ENCODE data around the gene ANKS1B.
A peak's percentile ranks its signal among the peaks of the same experiment; 100 is the strongest.
"Not testable (repeated sequence)": the region's sequence is repeated elsewhere in the genome, so short reads cannot be mapped to it uniquely, and the experiment has no call there.

ANKS1B gene

DNA sequence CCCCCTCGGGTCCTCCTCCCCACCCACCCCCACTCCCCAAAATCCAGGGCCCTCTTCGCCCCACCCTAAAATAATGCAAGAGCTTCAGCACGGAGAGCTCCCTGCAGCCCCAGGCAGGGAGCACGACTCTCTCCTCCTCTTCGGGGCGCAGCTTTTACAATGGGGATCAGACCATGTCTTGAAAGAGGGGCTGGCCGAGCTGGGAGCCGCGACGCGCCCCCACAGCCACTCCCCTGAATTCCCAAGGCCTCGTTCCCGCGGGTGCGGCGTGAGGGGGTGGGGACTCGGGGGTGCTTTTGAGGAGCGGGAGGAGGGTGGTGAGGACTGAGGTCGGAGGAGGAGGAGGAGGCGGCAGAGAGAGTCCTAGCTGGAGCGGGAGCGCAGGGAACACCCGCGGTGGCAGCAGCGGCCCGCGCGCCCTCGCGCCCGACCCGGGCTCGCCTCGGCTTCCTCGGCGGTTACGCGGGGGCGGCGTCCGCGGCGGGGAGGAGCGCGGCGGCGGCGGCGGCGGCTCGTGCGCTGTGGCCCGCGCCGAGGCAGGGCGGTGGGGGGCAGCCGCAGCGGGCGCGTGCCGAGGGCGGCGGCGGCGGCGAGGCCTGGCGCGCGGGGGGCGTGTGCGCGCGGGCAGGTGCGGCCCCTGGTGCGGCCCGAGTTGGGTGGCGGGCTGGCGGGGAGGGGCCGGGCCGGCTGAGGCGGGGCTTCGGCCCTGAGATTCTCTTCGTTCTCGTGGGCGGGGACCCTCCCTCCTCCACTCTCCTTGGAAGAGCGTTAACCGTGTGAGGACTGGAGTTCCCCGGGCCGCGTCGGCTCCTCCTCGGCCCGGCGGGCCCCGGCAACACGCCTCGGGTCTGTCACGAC is at the start of gene ANKS1B:
TSS of gene ANKS1B (minus strand) at position 666 of the 858 bp plus-strand sequence. CDS start 699 bp downstream, outside the sequence.
- no peaks in the 10 kb centered on the region for H3K36me3 Mint-ChIP-seq (ENCODE audit: low read depth)
- peak; percentile 19 for DNase-seq

DNA sequence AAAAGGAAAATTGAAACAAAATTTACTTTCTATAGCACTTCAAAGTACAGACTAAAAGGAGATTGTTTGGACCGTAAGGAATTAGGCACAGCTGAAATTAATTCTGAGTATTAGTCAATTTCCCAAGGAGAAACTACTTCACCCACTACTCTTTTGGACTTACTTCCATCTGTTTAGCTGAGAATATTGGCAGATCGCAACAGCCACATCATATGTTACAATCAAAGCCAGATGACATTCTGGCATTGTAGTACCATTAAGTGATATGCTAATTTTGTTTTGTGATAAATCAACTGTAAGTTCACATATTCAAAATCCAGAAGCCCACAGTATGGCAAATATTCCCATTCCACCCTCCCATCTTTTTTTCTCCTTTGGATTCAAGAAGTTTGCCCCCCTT is 47.1 kb upstream of the ANKS1B start:
- Mint-ChIP-seq H3K4me3 (no peak overlapping the region), H3K27me3 (no peaks in the 10 kb centered on the region), H3K9me3 (no peaks in the 10 kb centered on the region), H3K27ac (no peak overlapping the region), H3K4me1 (no peaks in the 10 kb centered on the region), H3K36me3 (ENCODE audit: low read depth) (peaks cover 24% of the 10 kb centered on the region)
- no peak for ATAC-seq
- no peak for DNase-seq

More for the DNA sequence above, at the start of gene ANKS1B:
- peaks cover 67% of the 10 kb centered on the region for H3K27me3 Mint-ChIP-seq
- no peak within 1 kb of the TSS for H3K27ac Mint-ChIP-seq
- peaks cover 5% of the 10 kb centered on the region for H3K4me1 Mint-ChIP-seq
- peak; percentile 68 for ATAC-seq
- no peaks in the 10 kb centered on the region for H3K9me3 Mint-ChIP-seq
- peak within 1 kb of the TSS; percentile 56 for H3K4me3 Mint-ChIP-seq

DNA sequence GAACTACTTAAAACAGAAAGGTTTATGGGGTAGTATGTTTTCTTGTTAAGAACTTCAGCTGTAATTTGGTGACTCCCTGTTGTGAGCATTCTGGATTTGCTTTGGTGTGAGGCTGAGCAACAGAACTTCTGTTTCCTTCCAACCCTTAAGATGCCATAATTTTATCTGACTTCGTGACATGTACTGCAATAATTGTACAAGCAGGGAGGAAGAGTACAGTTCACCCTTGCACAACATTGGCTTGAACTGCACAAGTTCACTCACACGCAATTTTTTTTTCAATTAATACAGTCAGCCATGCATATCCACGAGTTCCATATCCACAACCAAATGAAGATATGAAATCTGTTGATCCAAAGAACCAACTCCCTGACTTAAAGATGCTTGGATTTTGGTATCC is 42.9 kb upstream of the ANKS1B start:
- DNase-seq (no peak), ATAC-seq (no peak)
- Mint-ChIP-seq H3K27me3 (no peaks in the 10 kb centered on the region), H3K4me3 (no peak overlapping the region), H3K27ac (no peak overlapping the region), H3K4me1 (no peaks in the 10 kb centered on the region), H3K9me3 (no peaks in the 10 kb centered on the region), H3K36me3 (ENCODE audit: low read depth) (peaks cover 8% of the 10 kb centered on the region)

DNA sequence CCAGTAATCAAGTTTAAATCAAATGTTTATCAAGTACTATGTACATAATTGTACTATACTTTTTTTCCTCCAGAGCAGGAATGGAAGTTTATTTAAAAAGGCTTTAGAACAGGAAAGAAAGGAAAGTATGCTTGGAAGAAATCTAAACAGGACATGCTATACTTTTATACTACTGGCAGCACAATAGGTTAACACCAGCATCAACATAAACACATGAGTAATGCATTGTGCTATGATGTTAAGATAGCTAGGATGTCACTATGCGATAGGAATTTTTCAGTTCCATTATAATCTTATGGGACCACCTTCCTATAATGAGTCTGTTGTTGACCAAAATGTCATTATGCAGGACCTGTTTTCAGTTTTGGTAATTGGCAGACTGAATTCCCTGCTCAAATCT is 41.5 kb upstream of the ANKS1B start:
- Mint-ChIP-seq H3K27me3 (no peaks in the 10 kb centered on the region), H3K4me1 (no peaks in the 10 kb centered on the region), H3K9me3 (peaks cover 4% of the 10 kb centered on the region), H3K27ac (no peak overlapping the region), H3K4me3 (no peak overlapping the region), H3K36me3 (ENCODE audit: low read depth) (peaks cover 8% of the 10 kb centered on the region)
- DNase-seq (no peak), ATAC-seq (no peak)

DNA sequence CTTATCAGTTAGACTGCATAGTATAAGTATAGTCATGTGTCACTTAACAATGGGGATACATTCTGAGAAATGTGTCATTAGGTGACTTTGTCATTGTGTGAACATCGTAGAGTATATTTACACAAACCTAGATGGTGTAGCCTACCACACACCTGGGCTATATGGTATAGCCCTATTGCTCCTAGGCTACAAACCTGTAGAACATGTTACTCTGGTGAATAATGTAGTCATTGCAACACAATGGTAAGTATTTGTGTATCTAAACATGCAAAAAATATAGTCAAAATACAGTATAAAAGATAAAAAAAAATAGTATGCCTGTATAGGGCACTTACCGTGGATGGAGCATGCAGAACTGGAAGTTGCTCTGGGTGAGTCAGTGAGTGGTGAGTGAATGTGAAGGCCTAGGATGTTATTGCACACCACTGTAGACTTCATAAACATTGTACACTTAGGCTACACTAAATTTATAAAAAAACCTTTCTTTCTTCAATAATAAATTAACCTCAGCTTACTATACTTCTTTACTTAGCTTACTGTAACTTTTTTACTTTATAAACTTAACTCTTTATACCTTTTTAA is 40.3 kb upstream of the ANKS1B start:
- Mint-ChIP-seq H3K4me1 (no peaks in the 10 kb centered on the region), H3K4me3 (no peak overlapping the region), H3K27me3 (no peaks in the 10 kb centered on the region), H3K9me3 (peaks cover 4% of the 10 kb centered on the region), H3K36me3 (ENCODE audit: low read depth) (peaks cover 8% of the 10 kb centered on the region), H3K27ac (no peak overlapping the region)
- ATAC-seq: no peak
- no peak for DNase-seq

DNA sequence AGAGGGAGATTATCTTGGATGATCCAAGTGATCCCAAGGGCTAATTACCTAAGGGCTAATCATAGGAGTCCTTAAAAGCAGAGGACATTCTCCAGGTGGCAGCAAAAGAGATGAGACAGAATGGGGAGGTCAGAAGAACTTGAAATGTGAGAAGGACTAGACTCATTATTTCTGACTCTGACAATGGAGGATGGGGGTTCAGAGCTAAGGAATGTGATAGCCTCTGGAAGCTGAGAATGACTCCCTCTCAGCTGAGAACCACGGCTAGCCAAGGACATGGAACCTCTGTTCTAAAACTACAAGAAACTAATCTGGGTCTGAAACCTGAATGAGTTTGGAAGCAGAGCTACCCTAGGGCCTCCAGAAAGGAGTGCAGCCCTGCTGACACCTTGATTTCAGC is 35.6 kb upstream of the ANKS1B start:
- DNase-seq (no peak), ATAC-seq (no peak)
- Mint-ChIP-seq H3K36me3 (ENCODE audit: low read depth) (peaks cover 12% of the 10 kb centered on the region), H3K4me1 (no peaks in the 10 kb centered on the region), H3K9me3 (peaks cover 9% of the 10 kb centered on the region), H3K27me3 (no peaks in the 10 kb centered on the region), H3K4me3 (no peak overlapping the region), H3K27ac (no peak overlapping the region)

DNA sequence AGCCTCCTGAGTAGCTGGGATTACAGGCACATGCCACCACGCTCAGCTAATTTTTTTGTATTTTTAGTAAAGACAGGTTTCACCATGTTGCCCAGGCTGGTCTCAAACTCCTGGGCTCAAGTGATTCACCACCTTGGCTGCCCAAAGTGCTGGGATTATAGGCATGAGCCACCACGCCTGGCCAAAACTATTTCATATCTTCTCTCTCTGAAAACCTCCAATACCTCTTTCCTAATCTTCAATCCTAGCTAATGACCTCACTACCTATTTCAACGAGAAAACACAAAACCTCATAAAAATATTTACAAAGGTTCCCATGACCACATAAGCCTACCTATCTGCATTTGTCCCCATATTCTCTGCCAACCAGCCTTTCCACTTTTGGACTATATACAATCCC is 32.3 kb upstream of the ANKS1B start:
- Mint-ChIP-seq H3K27me3 (no peaks in the 10 kb centered on the region), H3K4me3 (no peak overlapping the region), H3K36me3 (ENCODE audit: low read depth) (peaks cover 16% of the 10 kb centered on the region), H3K4me1 (no peaks in the 10 kb centered on the region), H3K9me3 (peaks cover 7% of the 10 kb centered on the region), H3K27ac (no peak overlapping the region)
- ATAC-seq (no peak), DNase-seq (no peak)

DNA sequence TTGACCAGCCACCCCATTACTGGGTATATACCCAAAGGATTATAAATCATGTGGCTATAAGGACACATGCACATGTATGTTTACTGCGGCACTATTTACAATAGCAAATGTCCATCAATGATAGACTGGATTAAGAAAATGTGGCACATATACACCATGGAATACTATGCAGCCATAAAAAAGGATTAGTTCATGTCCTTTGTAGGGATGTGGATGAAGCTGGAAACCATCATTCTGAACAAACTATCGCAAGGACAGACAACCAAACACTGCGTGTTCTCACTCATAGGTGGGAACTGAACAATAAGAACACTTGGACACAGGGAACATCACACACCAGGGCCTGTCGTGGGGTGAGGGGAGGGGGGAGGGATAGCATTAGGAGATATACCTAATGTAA is 31.6 kb upstream of the ANKS1B start:
- H3K27ac Mint-ChIP-seq; H3K9me3 Mint-ChIP-seq; ATAC-seq; H3K36me3 Mint-ChIP-seq (ENCODE audit: low read depth); DNase-seq; H3K4me1 Mint-ChIP-seq; H3K27me3 Mint-ChIP-seq; H3K4me3 Mint-ChIP-seq: not testable (repeated sequence)

DNA sequence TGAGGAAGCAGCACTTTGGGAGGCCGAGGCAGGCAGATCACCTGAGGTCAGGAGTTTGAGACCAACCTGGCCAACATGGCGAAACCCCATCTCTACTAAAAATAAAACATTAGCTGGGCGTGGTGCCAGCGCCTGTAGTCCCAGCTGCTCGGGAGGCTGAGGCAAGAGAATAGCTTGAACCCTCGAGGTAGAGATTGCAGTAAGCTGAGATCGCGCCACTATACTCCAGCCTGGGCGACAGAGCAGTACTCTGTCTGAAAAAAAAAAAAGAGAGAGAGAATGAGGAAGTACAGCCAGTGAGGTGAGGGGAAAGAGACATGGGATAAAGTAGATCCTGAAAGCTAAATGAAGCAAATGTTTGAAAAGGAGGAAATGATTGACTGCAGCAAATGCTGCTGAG is 21.1 kb upstream of the ANKS1B start:
- not testable (repeated sequence) for H3K9me3 Mint-ChIP-seq, H3K27ac Mint-ChIP-seq, H3K4me3 Mint-ChIP-seq, DNase-seq, ATAC-seq, H3K27me3 Mint-ChIP-seq, H3K4me1 Mint-ChIP-seq
- peaks cover 15% of the 10 kb centered on the region for H3K36me3 Mint-ChIP-seq (ENCODE audit: low read depth)

DNA sequence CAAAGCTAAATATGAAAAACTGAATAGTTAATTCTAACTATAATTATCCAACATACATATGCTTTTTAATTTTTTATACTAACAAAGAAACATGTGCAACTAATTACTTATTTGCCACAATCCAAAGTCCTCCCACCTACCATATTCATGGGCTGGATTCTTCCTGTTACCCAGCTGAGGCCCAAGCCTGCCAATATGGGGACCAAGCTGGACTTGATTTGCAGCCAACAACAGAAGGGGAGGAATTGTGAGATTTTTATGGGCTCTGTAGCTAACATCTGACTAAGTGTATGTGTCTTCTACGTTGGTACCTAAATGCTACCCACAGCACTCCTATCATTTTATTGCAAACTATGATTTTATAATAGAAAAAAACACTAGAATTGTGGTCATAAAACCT is 13.1 kb upstream of the ANKS1B start:
- Mint-ChIP-seq H3K36me3 (ENCODE audit: low read depth) (peaks cover 3% of the 10 kb centered on the region), H3K27me3 (peaks cover 3% of the 10 kb centered on the region), H3K27ac (no peak overlapping the region), H3K4me1 (no peaks in the 10 kb centered on the region), H3K4me3 (no peak overlapping the region), H3K9me3 (peaks cover 5% of the 10 kb centered on the region)
- ATAC-seq (no peak), DNase-seq (no peak)

DNA sequence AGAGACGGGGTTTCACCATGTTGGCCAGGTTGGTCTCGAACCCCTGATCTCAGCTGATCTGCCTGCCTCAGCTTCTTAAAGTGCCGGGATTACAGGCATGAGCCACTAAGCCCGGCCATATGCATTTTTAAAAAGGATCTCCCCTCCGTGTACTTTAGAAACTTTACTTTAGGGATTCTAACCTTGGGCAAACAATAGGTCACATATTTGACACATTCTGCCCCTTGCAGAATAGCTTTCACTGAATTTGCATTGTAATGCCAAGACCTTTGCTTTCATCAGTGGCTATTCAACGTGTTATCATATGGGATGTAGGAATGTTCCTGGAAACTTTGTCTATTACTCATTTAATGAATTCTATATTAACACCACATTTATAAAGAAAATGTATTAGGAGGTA is 11.4 kb upstream of the ANKS1B start:
- DNase-seq (no peak), ATAC-seq (no peak)
- Mint-ChIP-seq H3K9me3 (peaks cover 5% of the 10 kb centered on the region), H3K27me3 (peaks cover 7% of the 10 kb centered on the region), H3K27ac (no peak overlapping the region), H3K36me3 (ENCODE audit: low read depth) (peaks cover 3% of the 10 kb centered on the region), H3K4me1 (no peaks in the 10 kb centered on the region), H3K4me3 (no peak overlapping the region)

DNA sequence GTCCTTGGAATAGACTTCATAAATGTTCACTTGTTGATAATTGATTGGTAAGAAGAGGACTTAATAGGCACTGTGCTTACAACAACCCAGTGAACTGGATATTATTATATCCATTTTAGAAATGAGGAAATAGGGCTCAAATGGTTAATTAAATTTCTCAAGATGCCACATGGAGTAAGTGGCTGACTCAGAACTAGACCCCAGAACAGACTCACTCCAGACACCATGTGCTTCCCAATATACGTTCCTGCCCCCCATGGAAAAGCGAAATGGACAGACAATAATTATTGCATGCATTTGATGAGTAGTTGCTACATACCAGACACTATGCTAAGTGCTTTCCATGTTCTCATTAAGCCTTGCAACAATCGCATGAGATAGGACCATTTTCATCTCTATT is 895 bp upstream of the ANKS1B start:
- ATAC-seq (no peak), DNase-seq (no peak)
- Mint-ChIP-seq H3K9me3 (no peaks in the 10 kb centered on the region), H3K27me3 (peaks cover 62% of the 10 kb centered on the region), H3K4me3 (peak overlapping the region; percentile 56), H3K4me1 (peaks cover 5% of the 10 kb centered on the region), H3K36me3 (ENCODE audit: low read depth) (no peaks in the 10 kb centered on the region), H3K27ac (no peak overlapping the region)

DNA sequence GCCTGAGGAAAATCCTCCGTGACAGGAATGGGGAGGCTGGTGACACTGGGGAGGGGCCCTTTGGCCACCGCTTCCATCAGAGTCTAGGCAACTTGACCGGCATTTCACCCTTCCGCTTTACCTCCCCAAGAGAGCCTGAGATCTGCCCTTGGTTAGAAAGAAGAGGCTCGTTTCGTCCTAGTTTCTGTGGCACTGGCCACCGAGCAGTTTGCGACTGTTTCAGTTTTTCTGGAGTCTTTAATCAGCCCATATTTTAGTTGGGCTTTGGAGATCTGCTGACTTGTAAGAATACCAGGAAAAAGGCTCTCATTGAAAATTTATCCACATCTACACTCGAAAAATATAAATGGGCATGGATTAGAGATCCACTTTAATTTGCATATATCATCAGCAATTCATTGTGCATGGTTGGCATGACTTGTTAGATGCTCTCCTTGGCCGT is 414 bp upstream of the ANKS1B start:
- Mint-ChIP-seq H3K27ac (no peak overlapping the region), H3K9me3 (no peaks in the 10 kb centered on the region), H3K27me3 (peaks cover 62% of the 10 kb centered on the region), H3K4me1 (peaks cover 5% of the 10 kb centered on the region), H3K4me3 (peak overlapping the region; percentile 56), H3K36me3 (ENCODE audit: low read depth) (no peaks in the 10 kb centered on the region)
- ATAC-seq (no peak), DNase-seq (no peak)

DNA sequence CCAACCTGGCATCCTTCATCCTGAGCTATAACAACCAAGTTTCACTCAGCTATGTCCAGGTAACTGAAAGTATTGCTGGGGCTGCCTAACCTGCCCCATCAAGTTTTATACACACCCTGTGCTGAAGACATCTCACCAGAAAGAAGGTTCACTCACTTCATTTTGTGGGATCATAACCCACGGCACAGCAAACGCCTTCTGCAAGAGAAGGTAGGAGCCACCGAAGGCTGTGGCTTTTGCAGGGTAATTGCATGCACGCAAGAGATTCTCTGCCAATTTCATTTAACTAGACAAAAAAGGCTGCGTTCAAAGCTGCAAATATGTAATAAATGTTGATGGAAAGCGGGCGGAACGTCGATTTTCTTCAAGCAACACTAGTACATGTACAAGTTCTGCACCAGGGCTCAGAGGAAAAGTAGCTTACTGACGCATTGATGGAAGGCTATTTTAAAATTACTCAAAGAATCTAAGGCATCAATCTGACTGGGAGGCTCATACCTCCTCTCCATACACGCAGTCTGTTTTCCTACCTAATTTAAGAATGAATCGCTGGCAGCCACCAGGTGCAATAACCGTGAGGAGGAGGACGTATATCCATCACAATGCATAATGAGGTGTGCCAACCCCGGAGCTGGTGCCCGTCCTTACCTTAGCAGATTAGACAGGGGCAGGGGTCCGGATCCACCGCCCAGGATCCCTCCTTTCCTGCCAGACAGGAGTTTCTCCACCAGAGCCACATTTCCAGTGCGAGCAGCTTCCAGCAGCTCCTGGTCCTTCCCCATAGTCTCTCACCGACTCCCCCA is 1.1 kb downstream of the ANKS1B start:
- Mint-ChIP-seq H3K4me3 (peak overlapping the region; percentile 37), H3K4me1 (peaks cover 5% of the 10 kb centered on the region), H3K27ac (no peak overlapping the region), H3K27me3 (peaks cover 63% of the 10 kb centered on the region), H3K36me3 (ENCODE audit: low read depth) (no peaks in the 10 kb centered on the region), H3K9me3 (no peaks in the 10 kb centered on the region)
- ATAC-seq (no peak), DNase-seq (no peak)

All from activated naive CD8-positive, alpha-beta T cell treated with anti-CD3 and anti-CD28 coated beads, Interleukin-2, amount 50 U/mL, for 24 hours (primary cell).